Activated naive CD8-positive, alpha-beta T cell treated with anti-CD3 and anti-CD28 coated beads for 36 hours (primary cell): ENCODE measurements around the gene RNF32. TPM values are rescaled to one million over a fixed set of nuclear protein-coding genes. Genes with fewer than 3 reads are reported as not detected.
"Not testable (repeated sequence)": the region's sequence is repeated elsewhere in the genome, so short reads cannot be mapped to it uniquely, and the experiment has no call there.

Experiments
- DNase-seq: peaks from one replicate; pipeline ENCODE4 v3.0.0; 2021
- H3K27ac Mint-ChIP-seq: one replicate; pipeline ENCODE4 v1.8.0; 2022; ENCODE audit warnings: mild to moderate bottlenecking, moderate library complexity, mixed read lengths
- H3K27me3 Mint-ChIP-seq: one replicate; pipeline ENCODE4 v1.8.0; 2022; ENCODE audit warnings: mild to moderate bottlenecking, mixed read lengths
- H3K36me3 Mint-ChIP-seq: one replicate; pipeline ENCODE4 v1.8.0; 2021; ENCODE audit warnings: mild to moderate bottlenecking, mixed read lengths
- H3K4me1 Mint-ChIP-seq: one replicate; pipeline ENCODE4 v1.8.0; 2021; ENCODE audit warnings: mixed read lengths
- H3K4me3 Mint-ChIP-seq: one replicate; pipeline ENCODE4 v1.8.0; 2022; ENCODE audit warnings: mild to moderate bottlenecking, moderate library complexity, mixed read lengths
- H3K9me3 Mint-ChIP-seq: one replicate; pipeline ENCODE4 v1.8.0; 2022; ENCODE audit warnings: mixed read lengths
- total RNA-seq, 2 experiments: library from RNA; stranded (reverse); gene quantifications; one replicate each; pipeline ENCODE4 v1.2.3, GENCODE V29; 2021

Gene RNF32
- total RNA-seq, 2 experiments from 2014 or later, result 0.62 to 0.66 TPM

- H3K36me3 Mint-ChIP-seq, result peaks cover 3% of the 10 kb centered on the region
- no peak for DNase-seq
- no peaks in the 10 kb centered on the region for H3K9me3 Mint-ChIP-seq
- peaks cover 64% of the 10 kb centered on the region for H3K27me3 Mint-ChIP-seq
- H3K4me1 Mint-ChIP-seq, result peaks cover 23% of the 10 kb centered on the region
- no peak overlapping the region for H3K27ac Mint-ChIP-seq
- no peak overlapping the region for H3K4me3 Mint-ChIP-seq
These were observed 31.3 kb upstream of the RNF32 start for GRCh38 chr7:156609010-156609877.

DNA sequence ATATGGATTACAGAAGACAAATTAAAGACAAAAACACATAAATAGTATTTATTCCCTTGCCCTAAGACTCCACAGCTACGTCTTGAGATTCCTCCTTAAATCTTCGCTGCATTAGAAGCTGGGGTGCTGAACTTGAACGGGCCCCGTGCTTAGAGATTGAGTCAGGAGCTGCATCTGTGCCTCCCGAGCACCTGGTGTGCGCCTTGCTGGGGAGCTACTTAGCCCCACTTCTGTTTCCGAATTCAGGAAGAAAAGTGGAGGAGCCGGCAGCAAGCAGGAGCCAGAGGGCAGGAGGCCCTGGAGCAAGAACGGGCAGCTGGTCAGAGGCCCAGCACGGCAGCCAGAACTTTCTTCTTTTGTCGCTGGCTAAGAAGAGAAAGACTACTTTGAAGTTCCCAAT lies 30.4 kb upstream of the RNF32 start:
- Mint-ChIP-seq H3K27ac (no peak overlapping the region), H3K9me3 (no peaks in the 10 kb centered on the region), H3K27me3 (peaks cover 64% of the 10 kb centered on the region), H3K36me3 (peaks cover 3% of the 10 kb centered on the region), H3K4me3 (no peak overlapping the region), H3K4me1 (peaks cover 23% of the 10 kb centered on the region)
- DNase-seq, result no peak

GRCh38 chr7:156610601-156611000 lies 30.0 kb upstream of the RNF32 start:
- DNase-seq, result no peak
- H3K27me3 Mint-ChIP-seq, result peaks cover 64% of the 10 kb centered on the region
- peaks cover 3% of the 10 kb centered on the region for H3K36me3 Mint-ChIP-seq
- no peaks in the 10 kb centered on the region for H3K9me3 Mint-ChIP-seq
- H3K4me1 Mint-ChIP-seq, result peaks cover 23% of the 10 kb centered on the region
- no peak overlapping the region for H3K4me3 Mint-ChIP-seq
- H3K27ac Mint-ChIP-seq, result no peak overlapping the region

- H3K36me3 Mint-ChIP-seq, result peaks cover 3% of the 10 kb centered on the region
- DNase-seq, result no peak
- H3K27ac Mint-ChIP-seq, result no peak overlapping the region
- H3K4me3 Mint-ChIP-seq, result no peak overlapping the region
- peaks cover 23% of the 10 kb centered on the region for H3K4me1 Mint-ChIP-seq
- H3K27me3 Mint-ChIP-seq, result peaks cover 67% of the 10 kb centered on the region
- no peaks in the 10 kb centered on the region for H3K9me3 Mint-ChIP-seq
These were observed 29.3 kb upstream of the RNF32 start for GRCh38 chr7:156611014-156612010.

DNA sequence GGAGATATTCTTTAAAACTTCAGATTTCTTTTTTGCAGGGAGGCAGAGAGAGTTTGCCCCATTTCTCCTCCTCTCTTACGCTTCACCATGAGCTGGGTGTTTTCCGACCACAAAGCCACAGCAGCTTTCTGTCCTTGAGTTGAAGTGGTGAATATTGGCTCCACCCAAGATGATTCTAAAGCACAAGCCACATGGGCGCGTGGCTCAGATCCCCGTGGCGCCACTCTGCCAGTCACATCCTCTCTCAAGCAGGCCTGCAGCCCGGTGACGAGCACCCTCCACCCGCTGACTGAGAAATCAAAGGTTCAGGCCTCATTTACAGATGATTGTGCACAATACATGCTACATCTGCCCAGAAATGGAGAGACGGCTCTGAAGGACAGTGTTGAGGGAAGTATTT lies 27.6 kb upstream of the RNF32 start:
- H3K27me3 Mint-ChIP-seq, result peaks cover 78% of the 10 kb centered on the region
- H3K4me3 Mint-ChIP-seq, result no peak overlapping the region
- no peaks in the 10 kb centered on the region for H3K9me3 Mint-ChIP-seq
- H3K4me1 Mint-ChIP-seq, result peaks cover 28% of the 10 kb centered on the region
- peaks cover 3% of the 10 kb centered on the region for H3K36me3 Mint-ChIP-seq
- DNase-seq, result peak; percentile 80
- H3K27ac Mint-ChIP-seq, result peak overlapping the region; percentile 48

GRCh38 chr7:156614434-156615264 lies 25.9 kb upstream of the RNF32 start:
- Mint-ChIP-seq H3K4me1 (peaks cover 22% of the 10 kb centered on the region), H3K27ac (no peak overlapping the region), H3K27me3 (peaks cover 69% of the 10 kb centered on the region), H3K9me3 (no peaks in the 10 kb centered on the region), H3K4me3 (no peak overlapping the region), H3K36me3 (peaks cover 3% of the 10 kb centered on the region)
- no peak for DNase-seq

DNA sequence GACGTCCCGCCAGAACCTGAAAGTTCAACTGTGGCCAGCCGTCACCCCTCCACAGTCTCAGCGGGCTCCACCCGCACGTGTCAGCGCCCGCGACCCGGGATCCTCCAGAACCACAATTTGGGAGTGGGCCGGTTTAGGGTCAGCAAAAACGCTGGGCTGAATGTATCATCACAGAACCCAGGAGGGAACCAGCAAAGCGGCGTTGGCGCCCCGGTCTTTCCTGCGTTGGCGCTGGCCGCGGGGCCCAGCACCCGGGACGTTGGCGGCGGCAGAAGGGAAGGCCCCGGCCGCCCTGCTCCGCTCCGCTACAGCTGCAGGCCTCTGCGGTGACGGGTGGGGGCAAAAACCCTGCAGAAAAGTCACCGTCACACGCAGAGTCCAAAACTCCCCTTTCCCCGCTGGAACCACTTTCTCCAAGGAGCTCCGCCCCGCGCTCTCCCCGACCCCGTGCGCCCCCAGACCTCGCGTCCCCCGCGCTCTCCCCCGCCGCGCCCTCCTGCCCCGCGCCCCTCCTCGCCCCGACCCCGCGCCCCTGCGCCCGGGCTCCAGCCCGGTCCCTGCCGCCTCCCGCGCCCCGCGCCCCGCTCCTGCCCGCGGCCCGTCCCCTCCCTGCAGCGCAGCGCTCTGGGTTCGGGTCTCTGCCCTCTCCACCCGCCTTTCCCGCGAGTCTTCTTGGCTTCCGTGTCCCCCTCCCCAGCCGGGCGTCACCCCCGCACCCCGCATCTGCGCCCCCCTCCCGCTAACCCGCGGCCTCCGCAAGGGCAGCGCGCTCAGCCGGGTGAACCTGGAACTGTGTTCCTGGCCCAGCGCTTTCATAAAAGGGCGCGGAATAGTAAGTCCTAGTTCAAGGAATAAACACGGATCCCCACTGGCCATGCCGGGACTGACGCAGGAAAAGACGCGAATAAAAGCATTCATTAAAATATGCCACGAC lies 24.0 kb upstream of the RNF32 start:
- peaks cover 8% of the 10 kb centered on the region for H3K9me3 Mint-ChIP-seq
- peak; percentile 31 for DNase-seq
- peaks cover 64% of the 10 kb centered on the region for H3K27me3 Mint-ChIP-seq
- H3K36me3 Mint-ChIP-seq, result peaks cover 3% of the 10 kb centered on the region
- peak overlapping the region; percentile 10 for H3K4me3 Mint-ChIP-seq
- no peak overlapping the region for H3K27ac Mint-ChIP-seq
- peaks cover 22% of the 10 kb centered on the region for H3K4me1 Mint-ChIP-seq

DNA sequence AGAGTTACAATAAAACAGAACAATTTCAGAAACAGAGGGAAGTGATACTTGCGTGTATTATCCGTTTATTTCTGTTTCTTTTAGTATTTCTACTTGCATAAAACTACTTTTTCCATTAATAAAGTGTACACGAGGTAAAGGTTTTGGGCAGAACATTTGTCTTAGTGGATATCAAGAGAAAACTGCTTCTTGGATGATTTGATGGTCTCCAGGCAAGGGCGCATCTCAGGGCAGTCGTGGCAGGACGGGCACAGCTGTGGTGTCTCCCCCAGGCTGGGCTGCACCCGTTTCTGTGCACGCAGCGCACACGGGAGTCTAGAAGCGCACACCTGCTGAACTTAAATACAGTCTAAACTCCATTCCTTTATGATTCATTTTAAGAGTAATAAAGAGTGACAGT lies 23.4 kb upstream of the RNF32 start:
- Mint-ChIP-seq H3K27ac (no peak overlapping the region), H3K36me3 (peaks cover 3% of the 10 kb centered on the region), H3K27me3 (peaks cover 71% of the 10 kb centered on the region), H3K4me3 (peak overlapping the region; percentile 10), H3K4me1 (peaks cover 18% of the 10 kb centered on the region), H3K9me3 (peaks cover 13% of the 10 kb centered on the region)
- DNase-seq, result no peak

GRCh38 chr7:156618078-156618779 lies 22.3 kb upstream of the RNF32 start:
- peaks cover under 1% of the 10 kb centered on the region for H3K36me3 Mint-ChIP-seq
- peaks cover 8% of the 10 kb centered on the region for H3K4me1 Mint-ChIP-seq
- no peak overlapping the region for H3K4me3 Mint-ChIP-seq
- H3K27me3 Mint-ChIP-seq, result peaks cover 67% of the 10 kb centered on the region
- no peak for DNase-seq
- peaks cover 13% of the 10 kb centered on the region for H3K9me3 Mint-ChIP-seq
- no peak overlapping the region for H3K27ac Mint-ChIP-seq

DNA sequence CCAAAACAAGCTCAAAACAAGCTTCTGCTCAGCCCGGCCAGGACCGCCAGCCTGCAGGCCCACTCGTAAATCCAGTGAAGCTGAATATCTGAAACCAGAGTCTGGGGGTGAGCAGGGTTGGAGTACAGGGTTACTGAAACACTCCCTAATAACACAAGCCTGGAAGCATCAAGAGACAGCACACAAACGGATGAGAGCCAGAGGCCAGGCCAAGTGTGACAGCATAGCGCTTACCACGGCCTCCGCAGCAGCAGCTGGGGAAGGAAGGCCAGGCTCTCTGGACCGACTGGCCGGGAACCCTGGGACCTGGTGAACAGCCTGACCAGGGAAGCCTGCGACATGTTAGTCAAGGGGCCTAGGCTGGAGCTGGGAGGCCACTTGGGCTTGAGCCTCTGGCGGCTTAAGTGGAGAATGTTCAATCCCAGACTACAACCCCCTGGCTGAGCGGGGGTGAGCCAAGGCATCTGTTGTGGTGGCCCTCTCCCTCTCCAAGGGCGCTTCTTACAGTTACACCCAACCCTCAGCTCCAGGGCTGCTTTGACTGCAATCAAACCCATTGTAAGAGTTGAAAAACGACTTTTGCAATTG lies 21.7 kb upstream of the RNF32 start:
- Mint-ChIP-seq H3K9me3 (peaks cover 13% of the 10 kb centered on the region), H3K27me3 (peaks cover 64% of the 10 kb centered on the region), H3K4me1 (peaks cover 5% of the 10 kb centered on the region), H3K27ac (no peak overlapping the region), H3K4me3 (no peak overlapping the region), H3K36me3 (no peaks in the 10 kb centered on the region)
- DNase-seq, result no peak

- H3K27ac Mint-ChIP-seq, H3K4me3 Mint-ChIP-seq, DNase-seq, H3K36me3 Mint-ChIP-seq, H3K4me1 Mint-ChIP-seq: not testable (repeated sequence)
- Mint-ChIP-seq H3K27me3 (peaks cover 56% of the 10 kb centered on the region), H3K9me3 (peaks cover 13% of the 10 kb centered on the region)
These were observed 20.9 kb upstream of the RNF32 start for GRCh38 chr7:156619488-156620290.

DNA sequence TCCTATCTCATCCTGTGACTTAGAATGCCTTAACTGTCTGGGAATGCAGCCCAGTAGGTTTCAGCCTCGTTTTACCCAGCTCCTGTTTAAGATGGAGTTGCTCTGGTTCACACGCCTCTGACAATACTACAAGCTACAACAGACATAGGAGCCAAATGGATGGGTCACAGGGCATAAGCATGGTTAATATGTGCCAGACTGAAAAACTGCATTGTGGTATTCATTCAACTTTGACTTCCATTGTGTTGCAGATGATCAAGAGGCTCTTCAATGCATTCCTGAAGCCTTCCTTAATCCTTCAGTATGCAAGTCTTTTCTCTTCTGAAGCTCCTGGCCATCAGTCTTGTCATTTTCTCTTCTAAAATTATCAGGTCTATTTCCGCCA lies 20.3 kb upstream of the RNF32 start:
- Mint-ChIP-seq H3K36me3 (no peaks in the 10 kb centered on the region), H3K27ac (no peak overlapping the region), H3K4me1 (peaks cover 5% of the 10 kb centered on the region), H3K9me3 (peaks cover 13% of the 10 kb centered on the region), H3K4me3 (no peak overlapping the region), H3K27me3 (peaks cover 50% of the 10 kb centered on the region)
- no peak for DNase-seq
